HG03469 (cell line): ENCODE measurements around the gene GRIK1.

Experiments
- ATAC-seq: cut with Tn5 transposase; IDR thresholded peaks from one replicate; pipeline ENCODE4 v1.9.1; 2021; ENCODE audit warnings: mild to moderate bottlenecking, moderate library complexity, moderate number of reproducible peaks; ENCODE audit not compliant: unreplicated experiment

Gene GRIK1

DNA sequence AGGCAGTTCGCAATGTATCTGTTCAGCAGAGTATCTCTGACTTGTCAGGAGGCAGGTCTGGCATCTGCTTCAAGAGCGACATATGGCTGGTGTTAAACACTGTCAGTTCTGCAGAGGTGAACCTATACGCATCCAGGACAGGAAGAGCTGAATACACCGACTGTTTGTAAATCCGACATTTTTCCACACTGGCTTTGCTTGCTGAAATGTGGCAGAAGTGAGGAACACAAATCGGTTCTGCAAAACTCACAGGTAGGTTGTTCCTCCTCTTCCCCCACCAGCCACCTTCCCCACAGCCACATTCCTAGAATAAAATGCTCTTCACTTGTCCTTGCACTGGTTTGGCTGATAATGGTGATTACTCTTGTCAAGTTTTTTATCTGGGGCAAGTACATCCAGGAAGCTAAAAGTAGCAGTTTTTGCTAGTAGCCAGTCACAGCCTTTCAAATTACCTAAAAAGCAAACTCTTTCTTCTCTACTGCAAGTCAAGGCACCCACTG lies 289.2 kb downstream of the GRIK1 start:
- ATAC-seq, result no peak

DNA sequence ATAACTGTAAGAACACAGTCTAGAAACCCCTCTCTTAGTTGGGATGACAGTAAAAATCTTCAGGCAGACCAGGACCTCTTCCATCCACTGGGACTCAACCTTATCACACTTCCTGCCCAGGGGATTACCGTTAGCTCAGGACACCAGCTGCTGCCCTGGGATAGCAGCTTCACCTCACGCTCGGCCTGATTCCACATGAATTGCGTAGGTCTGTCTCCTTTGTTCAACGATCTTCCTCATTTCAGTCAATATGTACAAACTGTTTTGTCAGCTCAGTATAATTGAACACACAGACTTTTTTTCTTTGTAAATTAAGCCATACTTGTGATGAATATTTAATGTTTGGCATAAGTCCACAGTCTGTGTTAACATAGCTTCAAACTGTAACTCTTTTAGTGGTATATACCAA lies 290.4 kb downstream of the GRIK1 start:
- ATAC-seq, result no peak

DNA sequence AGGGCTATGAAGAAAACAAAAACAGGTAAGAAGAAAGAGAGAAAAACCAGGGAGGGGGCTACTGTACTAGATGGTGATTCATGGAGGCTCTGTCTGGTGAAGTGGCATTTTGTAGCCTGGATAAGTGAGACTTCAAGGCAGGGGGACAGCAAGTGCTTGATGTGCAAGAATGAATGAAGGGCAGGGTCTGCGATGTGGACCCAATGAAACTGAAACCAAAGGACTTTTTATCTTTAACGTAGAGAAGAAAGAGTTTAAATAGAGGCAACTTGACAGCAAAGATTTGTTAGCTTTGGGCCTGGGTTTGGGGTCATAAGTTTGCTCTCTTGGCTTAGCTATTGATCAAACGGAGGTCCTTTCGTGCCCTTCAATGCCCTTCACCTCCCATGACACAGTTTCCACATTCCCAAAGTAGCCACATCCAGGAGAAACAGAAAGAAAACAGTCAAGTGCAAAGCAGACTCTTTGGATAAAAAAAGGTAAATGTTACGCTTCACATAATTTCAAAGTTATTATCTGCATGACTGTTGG lies 291.0 kb downstream of the GRIK1 start:
- ATAC-seq, result no peak

DNA sequence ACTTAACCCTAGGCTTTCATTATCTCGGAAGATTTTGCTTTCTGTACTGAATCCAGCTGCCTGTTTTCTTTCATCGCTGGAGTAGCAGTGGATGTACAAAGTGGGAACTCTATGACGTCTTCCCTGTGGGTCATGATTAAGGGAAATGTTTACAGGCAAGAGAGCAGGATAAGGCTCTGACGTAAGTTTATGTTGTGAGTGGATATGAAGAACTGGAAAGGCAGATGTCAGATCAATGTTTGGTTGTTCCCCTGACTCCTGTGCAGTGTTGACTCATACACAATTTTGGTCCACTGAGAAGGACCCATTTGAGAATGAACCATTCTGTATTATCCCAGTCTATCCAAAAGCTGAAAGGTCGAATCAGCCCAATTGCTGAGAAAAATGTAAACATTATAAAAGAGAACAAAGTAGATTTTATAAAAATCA lies 292.4 kb downstream of the GRIK1 start:
- no peak for ATAC-seq

DNA sequence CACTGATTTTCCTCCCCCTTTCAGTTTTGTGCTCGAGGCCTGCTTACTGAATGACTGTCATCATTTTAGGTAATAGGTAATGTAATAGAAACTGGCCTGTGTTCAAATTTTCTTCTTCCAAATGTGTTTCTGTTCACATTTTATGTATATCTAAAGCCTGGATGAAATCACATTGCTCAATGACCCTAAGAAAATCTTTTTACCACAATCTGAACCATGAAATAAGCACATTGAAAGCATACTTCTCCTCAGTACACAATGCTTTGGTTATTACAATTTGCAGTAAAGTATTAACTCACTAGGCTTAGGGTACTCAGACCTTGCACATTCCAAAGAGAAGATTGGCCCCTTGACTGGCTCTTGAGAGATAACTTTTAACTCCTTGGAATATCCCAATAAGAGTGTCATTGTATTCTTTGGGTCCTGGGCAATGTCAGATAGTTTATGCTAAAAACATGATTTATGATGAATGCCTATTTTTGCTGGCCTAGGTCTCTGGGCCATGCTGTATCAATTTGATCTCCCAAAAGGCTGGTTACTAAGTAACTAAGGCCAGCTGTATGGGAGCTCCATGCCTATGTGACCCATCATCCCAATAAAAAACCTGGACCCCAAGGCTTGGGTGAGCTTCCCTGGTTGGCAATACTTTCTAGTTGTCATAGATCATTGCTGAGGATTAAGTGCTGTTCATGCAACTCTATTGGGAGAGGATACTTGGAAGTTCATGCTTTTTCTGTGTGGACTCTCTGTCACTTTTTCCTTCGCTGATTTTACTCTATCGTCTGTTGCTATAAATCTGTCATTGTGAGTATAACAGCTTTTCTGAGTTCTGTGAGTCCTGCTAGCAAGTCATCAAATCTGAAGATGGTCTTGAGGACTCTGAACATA lies 293.9 kb downstream of the GRIK1 start:
- no peak for ATAC-seq

DNA sequence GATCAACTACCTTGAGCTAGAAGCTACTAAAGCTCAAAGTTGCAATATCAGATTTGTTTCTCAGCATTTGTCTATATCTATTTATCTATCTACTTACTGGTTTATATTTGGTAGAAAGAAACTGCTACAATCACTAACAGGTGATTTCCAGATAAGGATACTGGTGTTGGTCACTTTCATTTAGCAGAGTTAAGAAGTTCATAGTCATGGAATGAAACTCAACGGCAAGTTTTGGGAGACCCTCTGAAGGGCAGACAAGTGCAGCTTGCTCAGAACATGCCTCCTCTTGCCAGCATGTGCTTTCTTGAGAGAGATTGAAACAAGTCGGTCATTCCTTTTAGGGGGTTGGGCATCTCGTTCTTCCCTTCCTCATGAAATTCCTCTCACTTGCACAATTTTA lies 296.5 kb downstream of the GRIK1 start:
- ATAC-seq, result no peak

DNA sequence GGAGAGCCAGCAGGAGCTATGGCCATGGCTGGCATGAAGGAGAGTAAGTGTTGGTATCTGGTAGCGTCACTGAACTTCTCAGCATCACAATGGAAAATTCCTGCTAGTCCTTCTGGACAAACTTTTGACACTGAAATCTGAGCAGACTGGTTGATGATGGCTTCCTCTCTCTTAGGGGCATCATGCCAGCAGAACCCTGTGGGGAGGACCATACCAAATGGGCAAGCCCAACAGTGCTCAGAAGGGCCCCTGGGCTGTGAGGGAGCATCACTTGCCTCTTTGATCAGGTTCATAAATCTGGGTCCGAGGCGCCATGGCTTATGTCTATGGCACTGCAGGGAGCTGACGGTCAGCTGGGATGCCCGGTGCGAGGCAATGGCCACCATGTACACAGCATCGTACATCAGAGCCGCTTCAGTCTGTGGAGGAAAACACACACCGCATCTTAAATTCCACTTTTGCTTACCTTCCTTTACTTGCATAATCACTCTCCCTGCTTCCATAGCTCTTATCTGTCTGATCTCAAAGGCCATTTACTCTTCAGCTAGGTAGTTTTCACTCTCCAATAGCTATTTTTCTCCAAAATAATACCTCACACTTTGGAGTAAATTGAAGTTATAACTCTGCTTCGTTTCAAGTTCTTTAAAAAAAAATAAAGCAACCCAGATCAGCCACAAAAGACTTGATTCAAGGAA lies 297.1 kb downstream of the GRIK1 start:
- no peak for ATAC-seq

DNA sequence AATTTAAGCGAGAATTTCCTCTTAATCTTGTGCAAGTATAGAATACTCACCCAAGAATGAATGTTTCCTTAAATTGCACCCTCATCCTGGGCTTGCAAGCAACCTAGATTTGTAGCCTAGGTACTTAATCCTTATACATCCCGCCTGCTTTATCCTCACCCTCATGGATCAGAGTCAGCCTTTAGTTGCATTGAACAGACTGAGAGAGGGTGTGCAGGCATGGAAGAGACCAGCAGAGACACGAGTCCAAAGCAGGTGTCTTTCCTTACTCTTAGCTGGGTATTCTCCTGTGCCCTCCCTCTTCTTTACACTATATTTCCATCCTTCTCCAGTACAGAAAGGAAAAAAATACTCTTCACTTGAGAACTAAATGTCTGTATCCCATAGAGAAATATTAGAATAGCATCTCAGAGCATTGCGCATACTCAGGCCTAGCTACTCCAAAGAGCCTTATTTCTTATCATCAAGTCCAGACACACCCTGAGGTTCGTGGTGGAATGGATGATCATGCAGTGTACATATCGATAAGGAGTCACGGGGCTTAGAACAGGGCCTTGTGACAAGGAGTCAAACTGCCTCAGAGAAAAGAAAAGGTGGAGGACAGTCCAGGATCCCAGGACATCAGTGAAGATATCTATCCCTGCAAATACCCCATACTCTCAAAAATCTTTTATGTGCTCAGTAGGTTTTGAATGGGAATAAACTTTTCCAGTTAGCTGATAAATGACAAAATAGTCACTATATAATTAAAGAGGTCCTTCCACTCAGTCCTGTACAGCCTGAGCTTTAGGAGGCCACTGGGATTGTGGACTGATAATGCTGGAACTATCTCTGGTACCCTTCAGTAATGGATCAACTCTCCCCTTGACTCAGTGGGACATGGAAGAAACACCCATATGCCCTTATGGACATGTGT lies 297.9 kb downstream of the GRIK1 start:
- ATAC-seq, result no peak

DNA sequence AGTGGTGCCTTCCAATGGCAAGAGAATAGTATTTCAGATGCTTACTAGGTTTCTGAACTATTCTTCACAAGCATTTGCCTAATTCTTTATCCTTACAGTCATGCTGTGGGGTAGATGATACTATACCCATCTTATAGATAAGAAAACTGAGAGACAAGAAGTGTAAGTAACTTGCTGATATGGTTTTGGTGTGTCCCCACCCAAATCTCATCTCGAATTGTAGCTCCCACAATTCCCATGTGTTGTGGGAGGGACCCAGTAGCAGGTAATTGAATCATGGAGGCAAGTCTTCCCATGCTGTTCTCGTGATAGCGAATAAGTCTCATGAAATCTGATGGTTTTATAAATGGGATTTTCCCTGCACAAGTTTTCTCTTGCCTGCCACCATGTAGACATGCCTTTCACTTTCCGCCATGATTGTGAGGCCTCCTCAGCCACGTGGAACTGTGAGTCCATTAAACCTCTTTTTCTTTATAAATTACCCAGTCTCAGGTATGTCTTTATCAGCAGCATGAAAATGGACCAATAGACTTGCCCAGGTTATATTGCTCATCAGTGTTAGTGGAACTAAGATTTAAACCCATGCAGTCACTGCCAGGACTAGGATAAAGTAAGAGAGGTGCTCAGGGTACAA lies 298.7 kb downstream of the GRIK1 start:
- no peak for ATAC-seq

DNA sequence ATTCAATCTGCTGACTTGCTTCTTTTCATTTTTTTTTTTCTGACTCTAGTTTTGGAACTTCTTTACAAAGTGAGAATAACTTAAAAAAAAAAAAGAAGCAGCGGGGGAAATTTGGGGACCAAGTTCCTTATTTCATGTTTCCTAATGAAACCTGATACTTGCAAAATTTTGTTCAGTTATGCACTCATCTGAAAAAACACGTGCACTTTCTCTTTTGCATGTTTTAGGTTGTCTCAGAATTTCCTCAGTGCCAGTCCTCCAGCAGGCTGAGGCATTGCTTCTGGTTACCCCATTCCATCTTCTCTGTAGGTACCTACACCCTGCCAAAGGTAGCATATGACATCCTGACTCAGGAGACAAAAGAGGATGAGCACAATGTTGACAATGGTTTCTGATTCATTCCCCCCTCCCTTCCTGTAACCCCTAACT lies 299.7 kb downstream of the GRIK1 start:
- peak; percentile 29 for ATAC-seq

DNA sequence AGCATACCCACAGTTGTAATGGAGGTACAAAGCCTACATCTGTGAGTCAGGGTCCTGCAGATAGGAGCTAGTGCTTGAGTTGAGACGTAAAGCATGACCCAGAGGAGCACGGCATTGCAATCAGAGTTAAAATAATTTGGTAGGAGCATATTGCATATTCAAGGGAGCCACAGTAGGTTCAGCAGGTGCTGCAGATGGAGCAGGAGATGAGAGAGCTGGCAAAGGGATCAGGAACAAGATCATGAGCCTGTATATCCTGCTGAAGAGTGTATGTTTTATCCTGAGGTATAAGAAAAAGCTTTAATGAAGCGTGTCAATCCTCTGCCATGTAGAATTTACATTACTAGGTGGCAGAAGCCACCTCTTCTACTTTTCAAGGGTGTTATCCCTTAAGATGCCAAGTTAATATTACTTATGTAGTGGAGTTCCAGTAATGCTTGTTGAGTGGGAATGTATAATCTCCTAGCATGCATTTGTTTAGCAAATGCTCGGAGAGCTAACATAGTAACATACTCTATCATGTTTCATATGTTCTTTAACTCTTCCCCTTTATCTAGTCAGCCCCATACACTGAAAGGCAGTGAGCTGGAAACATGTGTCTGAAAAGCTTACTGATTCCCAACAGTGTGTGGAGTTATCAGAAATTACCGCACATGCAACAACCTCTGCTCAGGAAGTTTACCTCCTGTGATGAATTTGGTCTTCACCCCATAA lies 300.3 kb downstream of the GRIK1 start:
- ATAC-seq, result peak; percentile 30

DNA sequence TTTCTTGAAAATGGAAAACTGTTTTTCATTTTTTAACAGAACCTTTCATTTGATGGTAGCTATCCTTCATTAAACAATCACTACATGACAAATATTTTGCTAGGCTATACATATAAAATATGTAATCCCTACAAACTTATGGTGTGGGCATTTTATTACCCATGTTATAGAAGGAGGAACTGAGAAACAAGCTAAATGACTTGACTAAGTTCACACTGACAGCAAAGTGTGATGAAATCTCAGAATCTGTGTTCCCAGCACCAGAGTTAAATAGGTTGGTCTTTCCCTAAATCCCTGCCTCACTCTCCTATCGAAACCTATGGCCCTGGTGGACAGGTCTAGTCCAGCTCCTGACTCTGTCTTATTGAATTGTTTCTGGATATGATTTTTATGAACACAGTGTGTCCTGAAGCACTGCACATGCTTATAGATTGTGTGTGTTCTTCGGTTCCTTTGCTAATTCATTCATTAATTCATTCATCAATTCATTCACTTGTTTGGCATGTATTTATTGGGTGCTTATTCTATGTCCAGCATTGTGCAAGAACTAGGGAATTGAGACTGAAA lies 301.0 kb downstream of the GRIK1 start:
- peak; percentile 61 for ATAC-seq

DNA sequence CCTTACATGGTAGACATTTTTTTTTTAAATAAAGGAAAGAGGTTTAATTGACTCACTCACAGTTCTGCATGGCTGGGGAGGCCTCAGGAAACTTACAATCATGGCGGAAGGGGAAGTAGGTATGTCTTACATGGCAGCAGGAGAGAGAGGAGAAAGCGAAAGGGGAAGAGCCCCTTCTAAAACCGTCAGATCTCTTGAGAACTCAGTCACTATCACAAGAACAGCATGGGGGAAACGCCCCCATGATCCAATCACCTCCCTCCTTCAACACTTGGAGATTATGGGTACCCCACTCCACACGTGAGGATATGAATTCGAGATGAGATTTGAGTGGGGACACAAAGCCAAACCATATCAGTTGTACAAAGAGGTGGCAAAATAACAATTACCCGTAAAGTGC lies 301.7 kb downstream of the GRIK1 start:
- no peak for ATAC-seq

DNA sequence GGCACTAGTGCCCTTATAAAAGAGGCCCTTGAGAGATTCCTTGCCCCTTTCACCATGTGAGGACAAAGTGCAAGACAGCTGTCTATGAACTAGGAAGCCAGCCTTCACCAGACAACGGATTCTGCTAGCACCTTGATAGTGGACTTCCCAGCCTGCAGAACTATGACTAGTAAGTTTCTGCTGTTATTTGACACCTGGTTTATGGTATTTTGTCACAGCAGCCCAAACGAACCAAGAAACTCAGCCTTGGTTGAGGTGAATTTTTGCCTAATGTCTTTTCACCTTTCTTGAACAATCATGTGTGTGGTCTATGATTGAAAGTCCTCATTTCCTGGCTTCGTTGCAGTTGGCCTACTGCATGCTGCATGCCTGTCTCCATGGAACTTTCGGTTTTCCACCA lies 302.2 kb downstream of the GRIK1 start:
- ATAC-seq, result no peak

DNA sequence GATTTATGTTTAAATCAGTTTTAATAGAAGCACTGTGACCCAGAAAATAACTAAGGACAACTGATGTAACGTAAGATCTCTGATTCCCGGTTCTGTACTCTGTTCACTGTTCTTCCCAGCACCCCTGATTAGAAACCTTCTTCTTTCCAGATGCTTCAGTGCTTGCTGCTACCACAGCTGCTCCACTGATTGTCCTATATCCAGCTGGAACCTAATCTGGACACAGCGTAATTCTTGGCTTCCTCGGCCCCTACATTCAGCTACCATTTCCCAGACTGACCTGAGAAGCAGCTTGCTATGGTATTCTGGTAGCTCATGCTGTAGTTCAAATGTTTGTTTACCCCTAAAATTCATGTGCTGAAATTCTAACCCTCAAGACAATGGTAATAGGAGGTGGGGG lies 302.7 kb downstream of the GRIK1 start:
- ATAC-seq, result no peak

DNA sequence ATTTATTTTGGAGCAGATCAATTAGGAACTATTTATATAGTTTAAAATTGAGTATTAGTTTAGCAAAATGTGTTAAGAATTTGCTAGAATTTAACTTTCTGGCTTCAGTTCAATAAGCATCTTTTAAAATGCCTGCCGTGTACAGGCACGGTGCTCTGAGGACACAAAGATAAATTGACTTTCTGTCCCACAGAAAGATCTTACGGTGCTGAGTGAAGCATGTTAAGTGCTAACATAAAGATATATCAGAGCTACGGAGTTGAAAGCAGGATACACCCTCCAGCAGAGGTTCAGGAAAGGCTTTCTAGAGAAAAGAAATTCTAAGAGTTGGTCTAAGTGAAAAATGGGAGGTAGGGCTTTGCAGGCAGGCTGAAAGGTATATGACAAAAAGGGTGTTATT lies 305.4 kb downstream of the GRIK1 start:
- no peak for ATAC-seq

DNA sequence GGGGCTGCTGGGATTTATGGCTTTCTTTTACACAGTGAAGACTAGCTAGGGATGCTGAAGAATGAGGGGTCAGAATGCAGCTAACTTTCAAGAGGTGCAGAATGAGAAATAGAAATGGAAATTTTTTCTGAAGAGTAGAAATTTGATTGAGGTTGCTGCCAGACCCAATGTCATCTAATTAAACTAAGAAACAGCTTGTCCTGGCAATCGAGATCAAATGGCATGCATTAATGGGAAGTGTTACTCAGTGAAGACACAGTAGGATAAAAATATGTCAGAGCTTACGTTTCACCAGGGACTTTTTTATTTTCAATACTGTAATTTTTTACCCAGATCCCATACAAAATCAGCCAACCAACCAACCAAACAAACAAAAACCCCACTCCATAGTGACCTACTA lies 306.0 kb downstream of the GRIK1 start:
- no peak for ATAC-seq

DNA sequence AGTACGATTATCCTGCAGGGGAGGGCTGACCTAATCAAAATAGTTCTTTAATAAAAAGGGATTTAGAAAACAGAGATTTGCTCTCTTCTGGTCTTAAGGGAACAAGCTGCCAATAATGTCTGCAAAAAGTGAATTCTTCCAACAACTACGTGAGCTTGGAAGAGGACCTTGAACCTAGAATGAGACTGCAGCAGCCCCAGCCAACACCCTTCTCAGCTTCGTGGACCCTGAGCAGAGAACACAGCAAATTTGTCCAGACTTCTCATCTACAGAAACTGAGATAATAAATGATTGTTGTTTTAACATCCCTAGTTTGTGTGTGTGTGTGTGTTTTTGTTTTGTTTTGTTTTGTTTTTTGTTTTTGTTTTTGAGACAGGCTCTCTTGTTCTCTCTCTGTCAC lies 309.4 kb downstream of the GRIK1 start:
- ATAC-seq, result no peak

DNA sequence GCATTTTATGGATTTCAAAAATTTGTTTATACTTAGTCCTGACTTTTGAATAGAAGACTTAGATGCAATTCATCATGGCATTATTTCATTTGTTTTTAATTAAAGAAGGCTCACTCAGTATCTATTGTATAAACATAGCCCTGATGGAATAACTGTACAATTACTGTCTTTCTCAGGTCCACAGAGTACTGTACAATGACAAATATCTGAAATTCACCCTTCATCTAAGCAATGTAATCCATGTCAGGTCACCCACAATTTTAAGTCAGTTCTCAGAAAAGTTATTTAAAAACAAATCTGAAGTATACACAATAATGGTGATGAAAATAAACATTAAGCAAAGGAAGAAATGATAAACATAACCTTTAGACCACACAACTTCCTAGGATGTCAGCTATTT lies 311.9 kb downstream of the GRIK1 start:
- ATAC-seq, result no peak
